HG02970 (cell line): Measurements from ENCODE around the gene BCL6B.
A peak's percentile ranks its signal among the peaks of the same experiment; 100 is the strongest.
"Not testable (repeated sequence)": the region's sequence is repeated elsewhere in the genome, so short reads cannot be mapped to it uniquely, and the experiment has no call there.

Experiments
- ATAC-seq: cut with Tn5 transposase; IDR thresholded peaks from one replicate; pipeline ENCODE4 v1.9.1; 2021; ENCODE audit warnings: mild to moderate bottlenecking, moderate library complexity, moderate number of reproducible peaks; ENCODE audit not compliant: unreplicated experiment, low FRiP score

BCL6B gene

GRCh38 chr17:7026471-7027115 is 3.7 kb downstream of the BCL6B start:
- ATAC-seq: no peak

GRCh38 chr17:7027335-7027734 is 4.5 kb downstream of the BCL6B start:
- no peak for ATAC-seq

- no peak for ATAC-seq
These were observed 6.2 kb downstream of the BCL6B start for GRCh38 chr17:7029096-7029495.

GRCh38 chr17:7029659-7030058 is 6.8 kb downstream of the BCL6B start:
- ATAC-seq: no peak

- no peak for ATAC-seq
These were observed 12.2 kb downstream of the BCL6B start for GRCh38 chr17:7034955-7035590.

GRCh38 chr17:7035591-7036368 is 12.9 kb downstream of the BCL6B start, which contains the start of gene SLC16A13:
Gene SLC16A13 (plus strand): TSS chr17:7036015. CDS start chr17:7036383, 368 bp downstream.
- peak; percentile 90 for ATAC-seq

- ATAC-seq: no peak
These were observed 15.4 kb downstream of the BCL6B start for GRCh38 chr17:7038025-7038862.

GRCh38 chr17:7039832-7040231 is 17.0 kb downstream of the BCL6B start:
- no peak for ATAC-seq

GRCh38 chr17:7041607-7042500 is 19.0 kb downstream of the BCL6B start:
- ATAC-seq: no peak

GRCh38 chr17:7042501-7043181 is 19.8 kb downstream of the BCL6B start:
- no peak for ATAC-seq

GRCh38 chr17:7043182-7043496 is 20.3 kb downstream of the BCL6B start:
- ATAC-seq: no peak

GRCh38 chr17:7043497-7044198 is 20.8 kb downstream of the BCL6B start, which contains the start of gene SLC16A11:
Gene SLC16A11 (minus strand): TSS chr17:7044092. CDS start chr17:7043513, 579 bp downstream.
- ATAC-seq: no peak

- no peak for ATAC-seq
These were observed 22.8 kb downstream of the BCL6B start for GRCh38 chr17:7045492-7046126.

- no peak for ATAC-seq
These were observed 23.4 kb downstream of the BCL6B start for GRCh38 chr17:7046127-7046724.

- not testable (repeated sequence) for ATAC-seq
These were observed 24.0 kb downstream of the BCL6B start for GRCh38 chr17:7046725-7047397.

GRCh38 chr17:7047566-7047965 is 24.7 kb downstream of the BCL6B start:
- ATAC-seq: no peak

GRCh38 chr17:7048968-7049367 is 26.1 kb downstream of the BCL6B start:
- no peak for ATAC-seq
